Thoracic aorta (tissue), 2 donors: ENCODE results near the gene SAMMSON. TPM values are rescaled to one million over a fixed set of nuclear protein-coding genes. Genes with fewer than 3 reads are reported as not detected.

ENCODE experiments used
- ATAC-seq: fragments of 150-250 bp; one replicate; pipeline ENCODE4 v1.8.0; 2017; ENCODE audit warnings: low read depth; ENCODE audit not compliant: insufficient number of reproducible peaks, low FRiP score
- DNase-seq: peaks from one replicate; pipeline ENCODE4 v3.0.0-alpha.2; 2020; ENCODE audit warnings: low spot score
- H3K27ac ChIP-seq, 2 donors: fragments of 200-600 bp; sonication (generic); 1 replicate in 1 of 2; 2 replicates in 1 of 2; pipeline ENCODE4 v1.5.1; 2016; ENCODE audit warnings: mild to moderate bottlenecking in 2 of 2, moderate library complexity in 2 of 2
- H3K27me3 ChIP-seq: fragments of 200-600 bp; sonication (generic); replicated peaks from 2 replicates; pipeline ENCODE4 v1.6.0; 2016; ENCODE audit warnings: mild to moderate bottlenecking; ENCODE audit not compliant: insufficient read depth
- H3K36me3 ChIP-seq: fragments of 200-600 bp; sonication (generic); one replicate; pipeline ENCODE4 v1.5.1; 2016
- H3K4me1 ChIP-seq, 2 donors: fragments of 200-600 bp; sonication (generic); 1 replicate in 1 of 2; 2 replicates in 1 of 2; pipeline versions ENCODE4 v1.5.1 to v1.6.0; 2016; ENCODE audit warnings: low read depth in 2 of 2, mild to moderate bottlenecking in 1 of 2; ENCODE audit not compliant: control insufficient read depth in 1 of 2
- H3K4me3 ChIP-seq: fragments of 200-600 bp; sonication (generic); 2 replicates; pipeline ENCODE4 v1.5.1; 2016; ENCODE audit warnings: mild to moderate bottlenecking
- H3K9me3 ChIP-seq: fragments of 200-600 bp; sonication (generic); 2 replicates; pipeline ENCODE4 v1.5.1; 2016
- total RNA-seq, 2 donors: library from RNA; depleted of rRNA; stranded (reverse); fragments of >200 nt; gene quantifications; one replicate each; pipeline versions ENCODE4 v1.1.0 to v1.2.3, GENCODE V29; 2016
- TF ChIP-seq, protein P1 (sequence below): fragments of 200-600 bp; sonication (generic); IDR thresholded peaks from one replicate; pipeline ENCODE4 v1.5.1; 2019; ENCODE audit warnings: antibody characterized with exemption

The SAMMSON gene
- total RNA-seq, 2 donors from 2014 or later, result 3.4 to 25.3 TPM

DNA sequence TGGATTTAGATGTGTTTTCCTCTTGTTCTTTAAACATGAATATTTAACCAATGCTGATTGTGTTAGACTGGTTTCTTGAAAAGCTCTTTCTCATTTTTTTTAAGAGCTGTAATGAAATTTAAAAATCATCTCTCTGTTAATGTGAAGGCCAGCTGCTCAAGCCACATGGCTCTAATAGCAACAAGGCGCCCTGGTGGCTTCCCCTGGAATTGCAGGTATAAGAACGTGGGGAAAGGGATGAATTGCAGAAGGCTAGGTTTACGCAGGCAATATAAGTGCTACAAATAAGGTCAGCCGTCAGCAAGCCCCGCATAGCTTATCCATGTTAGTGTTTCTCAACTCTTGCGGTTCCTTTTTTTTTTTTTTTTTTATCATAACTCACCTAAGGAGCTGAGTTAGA lies 108.5 kb downstream of the SAMMSON start:
- no peaks in the 10 kb centered on the region for H3K36me3 ChIP-seq
- H3K27ac ChIP-seq, result no peak overlapping the region
- no peaks in the 10 kb centered on the region for H3K4me1 ChIP-seq
- no peaks in the 10 kb centered on the region for H3K27me3 ChIP-seq
- no peak for DNase-seq
- no peaks in the 10 kb centered on the region for H3K9me3 ChIP-seq
- H3K4me3 ChIP-seq, result no peak overlapping the region
- ATAC-seq, result no peak
- TF ChIP-seq, protein P1, sequence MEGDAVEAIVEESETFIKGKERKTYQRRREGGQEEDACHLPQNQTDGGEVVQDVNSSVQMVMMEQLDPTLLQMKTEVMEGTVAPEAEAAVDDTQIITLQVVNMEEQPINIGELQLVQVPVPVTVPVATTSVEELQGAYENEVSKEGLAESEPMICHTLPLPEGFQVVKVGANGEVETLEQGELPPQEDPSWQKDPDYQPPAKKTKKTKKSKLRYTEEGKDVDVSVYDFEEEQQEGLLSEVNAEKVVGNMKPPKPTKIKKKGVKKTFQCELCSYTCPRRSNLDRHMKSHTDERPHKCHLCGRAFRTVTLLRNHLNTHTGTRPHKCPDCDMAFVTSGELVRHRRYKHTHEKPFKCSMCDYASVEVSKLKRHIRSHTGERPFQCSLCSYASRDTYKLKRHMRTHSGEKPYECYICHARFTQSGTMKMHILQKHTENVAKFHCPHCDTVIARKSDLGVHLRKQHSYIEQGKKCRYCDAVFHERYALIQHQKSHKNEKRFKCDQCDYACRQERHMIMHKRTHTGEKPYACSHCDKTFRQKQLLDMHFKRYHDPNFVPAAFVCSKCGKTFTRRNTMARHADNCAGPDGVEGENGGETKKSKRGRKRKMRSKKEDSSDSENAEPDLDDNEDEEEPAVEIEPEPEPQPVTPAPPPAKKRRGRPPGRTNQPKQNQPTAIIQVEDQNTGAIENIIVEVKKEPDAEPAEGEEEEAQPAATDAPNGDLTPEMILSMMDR, result peak; percentile 28

DNA sequence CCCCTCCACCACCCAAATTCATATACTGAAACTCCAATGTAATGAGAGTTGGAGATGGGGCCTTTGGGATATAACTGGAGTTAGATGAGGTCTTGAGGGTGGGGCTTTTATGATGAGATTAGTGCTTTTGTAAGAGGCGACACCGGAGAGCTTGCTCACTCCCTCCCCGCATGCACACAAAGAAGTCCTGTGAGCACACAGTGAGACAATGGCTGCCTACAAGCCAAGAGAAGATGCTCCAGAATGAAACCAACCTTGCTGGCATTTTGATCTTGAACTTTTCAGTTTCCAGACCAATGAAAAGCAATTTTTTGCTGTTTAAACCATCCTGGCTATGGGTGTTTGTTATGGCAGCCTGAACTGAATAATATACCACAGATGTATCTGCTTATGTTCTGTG lies 109.0 kb downstream of the SAMMSON start:
- TF ChIP-seq, protein P1, result no peak
- H3K27ac ChIP-seq, result no peak overlapping the region
- no peaks in the 10 kb centered on the region for H3K4me1 ChIP-seq
- H3K4me3 ChIP-seq, result no peak overlapping the region
- H3K36me3 ChIP-seq, result no peaks in the 10 kb centered on the region
- H3K9me3 ChIP-seq, result no peaks in the 10 kb centered on the region
- no peaks in the 10 kb centered on the region for H3K27me3 ChIP-seq
- DNase-seq (no peak), ATAC-seq (no peak)

- H3K27ac ChIP-seq, result no peak overlapping the region
- H3K4me3 ChIP-seq, result no peak overlapping the region
- no peaks in the 10 kb centered on the region for H3K4me1 ChIP-seq
- no peaks in the 10 kb centered on the region for H3K36me3 ChIP-seq
- H3K9me3 ChIP-seq, result no peaks in the 10 kb centered on the region
- H3K27me3 ChIP-seq, result no peaks in the 10 kb centered on the region
- no peak for ATAC-seq
- DNase-seq, result no peak
- TF ChIP-seq, protein P1, result no peak
Measured at GRCh38 chr3:70110066-70110465, 110.5 kb downstream of the SAMMSON start.

GRCh38 chr3:70111411-70111810 lies 111.9 kb downstream of the SAMMSON start:
- H3K4me1 ChIP-seq, result no peaks in the 10 kb centered on the region
- TF ChIP-seq, protein P1, result no peak
- ATAC-seq, result no peak
- DNase-seq, result no peak
- no peaks in the 10 kb centered on the region for H3K27me3 ChIP-seq
- H3K36me3 ChIP-seq, result no peaks in the 10 kb centered on the region
- H3K27ac ChIP-seq, result no peak overlapping the region
- H3K4me3 ChIP-seq, result no peak overlapping the region
- H3K9me3 ChIP-seq, result no peaks in the 10 kb centered on the region

DNA sequence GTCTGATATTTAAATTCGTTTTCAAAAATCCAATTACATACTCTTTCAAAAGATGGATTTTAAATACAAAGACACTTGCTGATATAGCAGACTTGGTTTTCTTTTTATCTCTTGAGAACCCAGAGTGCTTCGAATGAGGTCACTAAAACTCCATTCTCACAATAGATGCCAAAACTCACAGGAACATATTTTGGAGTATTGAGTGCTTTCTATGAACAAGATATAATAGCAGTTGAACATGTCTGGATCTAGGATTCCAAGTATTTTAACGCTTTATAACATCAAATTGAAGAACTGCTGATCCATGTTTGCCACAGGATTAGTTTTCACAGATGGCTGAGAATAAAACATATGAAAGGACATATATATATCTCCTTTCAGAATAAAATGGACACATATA lies 113.2 kb downstream of the SAMMSON start:
- Histone ChIP-seq H3K36me3 (no peaks in the 10 kb centered on the region), H3K4me1 (no peaks in the 10 kb centered on the region), H3K27ac (no peak overlapping the region), H3K4me3 (no peak overlapping the region), H3K9me3 (no peaks in the 10 kb centered on the region), H3K27me3 (no peaks in the 10 kb centered on the region)
- DNase-seq, result no peak
- TF ChIP-seq, protein P1, result no peak
- no peak for ATAC-seq
